ENCODE data around the gene CTSE.

CTSE gene

GRCh38 chr1:205973377-205974232 lies 50.1 kb downstream of the CTSE start:
- no peaks in the 10 kb centered on the region for H3K27me3 ChIP-seq (ENCODE audit: control insufficient read depth, insufficient read depth, low read length)
- H3K9me3 ChIP-seq (ENCODE audit: control insufficient read depth, low read depth, low read length), result no peaks in the 10 kb centered on the region
- H3K36me3 ChIP-seq (ENCODE audit: control insufficient read depth, low read depth, low read length), result no peaks in the 10 kb centered on the region
- no peaks in the 10 kb centered on the region for H3K4me1 ChIP-seq (ENCODE audit: control insufficient read depth, low read depth, low read length)
- H3K9ac ChIP-seq (ENCODE audit: low read length), result no peak overlapping the region
- H3K27ac ChIP-seq (ENCODE audit: low read length), result no peak overlapping the region
- no peak overlapping the region for H3K4me3 ChIP-seq (ENCODE audit: low read length)

- no peaks in the 10 kb centered on the region for H3K9me3 ChIP-seq (ENCODE audit: control insufficient read depth, low read depth, low read length)
- no peak overlapping the region for H3K4me3 ChIP-seq (ENCODE audit: low read length)
- no peaks in the 10 kb centered on the region for H3K27me3 ChIP-seq (ENCODE audit: control insufficient read depth, insufficient read depth, low read length)
- H3K4me1 ChIP-seq (ENCODE audit: control insufficient read depth, low read depth, low read length), result no peaks in the 10 kb centered on the region
- H3K27ac ChIP-seq (ENCODE audit: low read length), result no peak overlapping the region
- no peaks in the 10 kb centered on the region for H3K36me3 ChIP-seq (ENCODE audit: control insufficient read depth, low read depth, low read length)
- H3K9ac ChIP-seq (ENCODE audit: low read length), result no peak overlapping the region
Measured at GRCh38 chr1:205972491-205973168, 51.1 kb downstream of the CTSE start.

DNA sequence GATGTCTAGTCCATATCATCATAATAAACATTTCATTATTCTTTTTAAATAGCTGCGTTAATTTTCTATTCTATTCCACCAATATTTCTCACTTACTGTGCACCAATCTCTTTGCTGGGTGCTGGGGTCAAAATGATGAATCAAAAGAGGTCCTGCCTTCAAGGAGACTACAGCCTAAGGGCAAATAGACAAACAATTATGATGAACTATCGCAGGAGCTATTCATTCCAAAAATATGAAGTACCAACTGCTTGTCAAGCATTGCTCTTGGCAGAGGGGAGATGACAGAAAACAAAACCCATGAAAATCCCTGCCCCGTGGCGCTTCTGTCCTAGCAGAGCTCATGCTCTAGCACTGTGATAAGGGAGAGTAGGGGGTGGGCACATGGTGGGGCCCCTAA lies 51.6 kb downstream of the CTSE start:
- no peaks in the 10 kb centered on the region for H3K4me1 ChIP-seq (ENCODE audit: control insufficient read depth, low read depth, low read length)
- H3K27ac ChIP-seq (ENCODE audit: low read length), result no peak overlapping the region

GRCh38 chr1:205971082-205971481 lies 52.6 kb downstream of the CTSE start:
- Histone ChIP-seq H3K36me3 (ENCODE audit: control insufficient read depth, low read depth, low read length) (no peaks in the 10 kb centered on the region), H3K9me3 (ENCODE audit: control insufficient read depth, low read depth, low read length) (no peaks in the 10 kb centered on the region), H3K27me3 (ENCODE audit: control insufficient read depth, insufficient read depth, low read length) (no peaks in the 10 kb centered on the region), H3K27ac (ENCODE audit: low read length) (no peak overlapping the region), H3K4me1 (ENCODE audit: control insufficient read depth, low read depth, low read length) (no peaks in the 10 kb centered on the region), H3K9ac (ENCODE audit: low read length) (no peak overlapping the region), H3K4me3 (ENCODE audit: low read length) (no peak overlapping the region)

More for the DNA sequence above, 51.6 kb downstream of the CTSE start:
- Histone ChIP-seq H3K9me3 (ENCODE audit: control insufficient read depth, low read depth, low read length) (no peaks in the 10 kb centered on the region), H3K27me3 (ENCODE audit: control insufficient read depth, insufficient read depth, low read length) (no peaks in the 10 kb centered on the region), H3K4me3 (ENCODE audit: low read length) (no peak overlapping the region), H3K36me3 (ENCODE audit: control insufficient read depth, low read depth, low read length) (no peaks in the 10 kb centered on the region), H3K9ac (ENCODE audit: low read length) (no peak overlapping the region)

- Histone ChIP-seq H3K9me3 (ENCODE audit: control insufficient read depth, low read depth, low read length) (no peaks in the 10 kb centered on the region), H3K4me1 (ENCODE audit: control insufficient read depth, low read depth, low read length) (no peaks in the 10 kb centered on the region), H3K36me3 (ENCODE audit: control insufficient read depth, low read depth, low read length) (no peaks in the 10 kb centered on the region), H3K27ac (ENCODE audit: low read length) (no peak overlapping the region), H3K9ac (ENCODE audit: low read length) (no peak overlapping the region), H3K27me3 (ENCODE audit: control insufficient read depth, insufficient read depth, low read length) (no peaks in the 10 kb centered on the region), H3K4me3 (ENCODE audit: low read length) (no peak overlapping the region)
Measured at GRCh38 chr1:205970486-205970885, 53.2 kb downstream of the CTSE start.

- Histone ChIP-seq H3K27ac (ENCODE audit: low read length) (no peak overlapping the region), H3K4me3 (ENCODE audit: low read length) (no peak overlapping the region), H3K4me1 (ENCODE audit: control insufficient read depth, low read depth, low read length) (no peaks in the 10 kb centered on the region), H3K27me3 (ENCODE audit: control insufficient read depth, insufficient read depth, low read length) (no peaks in the 10 kb centered on the region), H3K36me3 (ENCODE audit: control insufficient read depth, low read depth, low read length) (no peaks in the 10 kb centered on the region), H3K9ac (ENCODE audit: low read length) (no peak overlapping the region), H3K9me3 (ENCODE audit: control insufficient read depth, low read depth, low read length) (no peaks in the 10 kb centered on the region)
Measured at GRCh38 chr1:205969229-205969628, 54.5 kb downstream of the CTSE start.

DNA sequence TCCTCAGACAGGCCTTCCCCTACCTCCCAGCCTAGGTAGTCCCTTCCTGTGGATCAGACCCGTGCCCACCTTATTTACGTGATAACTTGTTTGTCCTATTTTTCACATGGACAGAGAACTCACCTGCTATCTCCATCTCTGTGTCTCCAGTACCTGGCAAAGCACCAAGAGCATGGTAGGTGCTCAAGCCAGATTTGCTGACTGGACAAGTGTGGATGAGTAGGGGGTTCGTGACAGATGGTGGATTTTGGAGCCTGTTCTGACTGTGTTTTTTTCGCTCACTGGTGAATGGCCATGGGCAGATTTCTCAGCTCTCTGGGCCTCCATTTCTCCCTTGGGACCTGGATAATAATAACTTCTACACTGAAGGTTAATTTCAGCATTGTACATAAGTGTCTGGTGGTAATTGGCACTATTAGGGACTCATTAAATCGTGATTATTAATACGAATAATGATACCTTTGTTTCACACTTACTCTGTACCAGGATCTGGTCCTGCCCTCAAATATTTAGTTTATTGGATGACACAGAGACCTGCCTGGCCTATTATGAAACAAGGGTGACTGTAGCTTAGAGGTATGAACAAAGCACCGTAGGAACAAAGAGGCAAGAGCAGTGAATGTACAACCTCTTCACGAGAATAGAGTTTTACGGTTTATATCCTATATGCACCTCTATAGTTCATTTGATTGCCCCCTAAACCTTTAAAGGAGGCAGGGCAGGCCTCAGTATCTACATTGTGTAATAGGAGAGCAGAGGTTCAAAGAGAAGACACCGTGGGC lies 56.0 kb downstream of the CTSE start:
- Histone ChIP-seq H3K9ac (ENCODE audit: low read length) (no peak overlapping the region), H3K9me3 (ENCODE audit: control insufficient read depth, low read depth, low read length) (no peaks in the 10 kb centered on the region), H3K27ac (ENCODE audit: low read length) (no peak overlapping the region), H3K4me3 (ENCODE audit: low read length) (no peak overlapping the region), H3K27me3 (ENCODE audit: control insufficient read depth, insufficient read depth, low read length) (no peaks in the 10 kb centered on the region), H3K4me1 (ENCODE audit: control insufficient read depth, low read depth, low read length) (no peaks in the 10 kb centered on the region), H3K36me3 (ENCODE audit: control insufficient read depth, low read depth, low read length) (no peaks in the 10 kb centered on the region)

- Histone ChIP-seq H3K9me3 (ENCODE audit: control insufficient read depth, low read depth, low read length) (no peaks in the 10 kb centered on the region), H3K27me3 (ENCODE audit: control insufficient read depth, insufficient read depth, low read length) (no peaks in the 10 kb centered on the region), H3K36me3 (ENCODE audit: control insufficient read depth, low read depth, low read length) (no peaks in the 10 kb centered on the region), H3K9ac (ENCODE audit: low read length) (no peak overlapping the region), H3K4me3 (ENCODE audit: low read length) (no peak overlapping the region), H3K4me1 (ENCODE audit: control insufficient read depth, low read depth, low read length) (no peaks in the 10 kb centered on the region), H3K27ac (ENCODE audit: low read length) (no peak overlapping the region)
Measured at GRCh38 chr1:205965036-205965884, 58.4 kb downstream of the CTSE start.

DNA sequence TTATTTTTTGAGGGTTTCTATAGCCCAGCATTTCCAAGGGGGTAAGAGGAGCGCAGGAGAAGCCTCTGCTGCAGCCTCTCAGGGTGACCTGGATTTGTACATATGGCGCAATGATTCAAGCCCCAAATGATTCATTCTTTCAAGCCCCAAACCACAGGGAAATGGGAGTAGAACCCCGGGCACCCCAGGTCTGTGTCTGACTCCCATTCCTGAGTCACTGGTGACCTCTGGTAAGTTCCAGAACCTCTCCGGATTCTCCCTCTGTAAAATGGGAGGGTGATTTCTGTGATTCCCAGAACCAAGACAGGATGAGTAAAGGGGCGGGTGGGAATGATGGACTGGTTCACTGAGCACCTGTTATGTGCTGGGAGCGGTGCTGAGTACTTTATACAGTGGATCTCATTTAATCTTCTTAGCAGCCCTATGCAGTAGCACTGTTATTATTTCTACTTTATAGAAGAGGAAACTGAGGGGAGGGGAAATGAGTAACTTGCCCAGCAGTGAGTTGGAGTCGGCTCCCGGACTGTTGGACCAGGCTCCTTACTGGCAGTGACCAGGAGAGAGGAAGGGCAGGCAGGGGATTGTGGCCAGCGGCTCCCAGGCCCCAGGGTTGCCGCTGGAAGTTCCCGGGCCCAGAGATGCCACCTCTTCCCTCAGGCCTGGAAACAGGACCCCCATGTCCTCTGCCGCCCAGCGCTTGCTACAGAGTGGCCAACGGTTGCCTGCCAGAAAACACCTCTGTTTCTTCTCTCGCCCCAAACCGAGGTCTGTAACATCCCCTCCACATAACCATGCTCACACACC lies 60.1 kb downstream of the CTSE start:
- no peaks in the 10 kb centered on the region for H3K9me3 ChIP-seq (ENCODE audit: control insufficient read depth, low read depth, low read length)
- no peak overlapping the region for H3K9ac ChIP-seq (ENCODE audit: low read length)
- no peak overlapping the region for H3K4me3 ChIP-seq (ENCODE audit: low read length)
- no peaks in the 10 kb centered on the region for H3K27me3 ChIP-seq (ENCODE audit: control insufficient read depth, insufficient read depth, low read length)
- no peaks in the 10 kb centered on the region for H3K36me3 ChIP-seq (ENCODE audit: control insufficient read depth, low read depth, low read length)
- no peak overlapping the region for H3K27ac ChIP-seq (ENCODE audit: low read length)
- H3K4me1 ChIP-seq (ENCODE audit: control insufficient read depth, low read depth, low read length), result no peaks in the 10 kb centered on the region

DNA sequence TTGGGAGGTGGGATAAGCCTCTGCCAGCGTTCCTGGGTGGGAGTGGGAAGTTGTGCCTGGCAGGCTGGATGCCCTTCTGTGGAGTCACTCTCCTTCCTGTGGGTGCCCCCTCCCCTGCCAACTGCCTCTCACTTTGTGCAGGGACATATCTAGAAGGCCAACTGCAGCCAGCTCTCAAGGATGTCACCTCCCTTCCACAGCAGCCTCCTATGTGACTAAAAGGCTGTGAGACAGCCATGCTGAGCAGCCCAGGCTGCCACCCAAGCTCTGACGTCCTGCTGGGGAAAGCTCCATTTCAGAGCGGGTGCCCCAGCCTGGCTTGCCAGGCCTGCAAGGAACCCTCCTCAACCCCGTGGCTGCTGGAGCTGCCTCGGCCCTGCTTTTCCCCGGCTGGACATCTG lies 60.9 kb downstream of the CTSE start:
- Histone ChIP-seq H3K9me3 (ENCODE audit: control insufficient read depth, low read depth, low read length) (no peaks in the 10 kb centered on the region), H3K27ac (ENCODE audit: low read length) (no peak overlapping the region), H3K27me3 (ENCODE audit: control insufficient read depth, insufficient read depth, low read length) (no peaks in the 10 kb centered on the region), H3K4me1 (ENCODE audit: control insufficient read depth, low read depth, low read length) (no peaks in the 10 kb centered on the region), H3K9ac (ENCODE audit: low read length) (no peak overlapping the region), H3K4me3 (ENCODE audit: low read length) (no peak overlapping the region), H3K36me3 (ENCODE audit: control insufficient read depth, low read depth, low read length) (no peaks in the 10 kb centered on the region)
